Smooth muscle cell (in vitro differentiated cells): ENCODE results near the gene HORMAD2. TPM values are rescaled to one million over a fixed set of nuclear protein-coding genes. Genes with fewer than 3 reads are reported as not detected.

Source experiments
- DNase-seq: peaks from one replicate; lab custom pipeline; 2025; ENCODE audit not compliant: unreplicated experiment; lab: John Stamatoyannopoulos, UW
- H2AFZ ChIP-seq: fragments of 200-600 bp; sonication (generic); 2 replicates; pipeline ENCODE4 v1.6.0; 2016; ENCODE audit warnings: antibody characterized with exemption, low read depth, mild to moderate bottlenecking
- H3F3A ChIP-seq: fragments of 200-600 bp; sonication (generic); 2 replicates; pipeline ENCODE4 v1.6.0; 2017; ENCODE audit warnings: antibody characterized with exemption, low read depth
- H3K27ac ChIP-seq: fragments of 200-600 bp; sonication (generic); 2 replicates; pipeline ENCODE4 v1.5.1; 2016; ENCODE audit warnings: low read depth, mild to moderate bottlenecking
- H3K27me3 ChIP-seq: fragments of 200-600 bp; sonication (generic); 2 replicates; pipeline ENCODE4 v1.6.1; 2016; ENCODE audit warnings: low read depth, mild to moderate bottlenecking
- H3K36me3 ChIP-seq: fragments of 200-600 bp; sonication (generic); 2 replicates; pipeline ENCODE4 v1.5.1; 2016; ENCODE audit warnings: low read depth
- H3K4me1 ChIP-seq: fragments of 200-600 bp; sonication (generic); 2 replicates; pipeline ENCODE4 v1.5.1; 2016; ENCODE audit warnings: low read depth
- H3K4me2 ChIP-seq: fragments of 200-600 bp; sonication (generic); 2 replicates; pipeline ENCODE4 v1.6.0; 2016; ENCODE audit warnings: mild to moderate bottlenecking
- H3K4me3 ChIP-seq: fragments of 200-600 bp; sonication (generic); 2 replicates; pipeline ENCODE4 v1.5.1; 2016; ENCODE audit warnings: mild to moderate bottlenecking
- H3K79me2 ChIP-seq: fragments of 200-600 bp; sonication (generic); 2 replicates; pipeline ENCODE4 v1.6.0; 2016; ENCODE audit warnings: low read depth, mild to moderate bottlenecking
- H3K9ac ChIP-seq: fragments of 200-600 bp; sonication (generic); 2 replicates; pipeline ENCODE4 v1.6.0; 2016; ENCODE audit warnings: low read depth
- H3K9me3 ChIP-seq: fragments of 200-600 bp; sonication (generic); replicated peaks from 2 replicates; pipeline ENCODE4 v1.5.1; 2016; ENCODE audit warnings: low read depth
- H4K20me1 ChIP-seq: fragments of 200-600 bp; sonication (generic); 2 replicates; pipeline ENCODE4 v1.6.0; 2016; ENCODE audit warnings: low read depth
- CTCF ChIP-seq: fragments of 200-600 bp; sonication (generic); IDR thresholded peaks from 2 replicates; pipeline ENCODE4 v1.5.1; 2017; ENCODE audit warnings: borderline replicate concordance, mild to moderate bottlenecking, antibody characterized with exemption; ENCODE audit not compliant: insufficient read depth, poor library complexity, severe bottlenecking
- WGBS: methylation state at CpG from one replicate; pipeline ENCODE4 v1.1.7; 2016; ENCODE audit warnings: low lambda C conversion rate; 5-methylcytosine and 5-hydroxymethylcytosine counted together
- polyA plus RNA-seq: library from polyadenylated mRNA; unstranded; fragments of >200 nt; fragmentation: Nextera tagmentation; extraction: Ambion mirVana; gene quantifications from 2 replicates; pipeline ENCODE4 v1.2.1, GENCODE V29; 2016
- total RNA-seq: library from RNA; depleted of rRNA; stranded (reverse); fragments of >200 nt; gene quantifications from 2 replicates; pipeline ENCODE4 v1.2.3, GENCODE V29; 2014

Gene HORMAD2
- total and polyA plus RNA-seq, 2 experiments from 2014 or later: 1.4 TPM; not detected in 1

- TF ChIP-seq CTCF: no peak
- Histone ChIP-seq H3K4me2 (no peak overlapping the region), H3K9ac (no peak overlapping the region), H3K9me3 (peaks cover under 1% of the 10 kb centered on the region), H3K79me2 (no peaks in the 10 kb centered on the region), H3F3A (no peaks in the 10 kb centered on the region), H2AFZ (no peak overlapping the region), H3K4me3 (no peak overlapping the region), H3K27me3 (no peaks in the 10 kb centered on the region), H3K27ac (no peak overlapping the region), H4K20me1 (no peaks in the 10 kb centered on the region), H3K36me3 (no peaks in the 10 kb centered on the region), H3K4me1 (no peaks in the 10 kb centered on the region)
- no peak for DNase-seq
Measured at GRCh38 chr22:30087611-30088010, 7.3 kb downstream of the HORMAD2 start.

GRCh38 chr22:30088468-30088867 is 8.2 kb downstream of the HORMAD2 start:
- H3K4me3 ChIP-seq: no peak overlapping the region
- H3K36me3 ChIP-seq: no peaks in the 10 kb centered on the region
- H3F3A ChIP-seq: no peaks in the 10 kb centered on the region
- no peaks in the 10 kb centered on the region for H3K4me1 ChIP-seq
- H3K27me3 ChIP-seq: no peaks in the 10 kb centered on the region
- no peak overlapping the region for H3K9ac ChIP-seq
- H3K79me2 ChIP-seq: no peaks in the 10 kb centered on the region
- H4K20me1 ChIP-seq: no peaks in the 10 kb centered on the region
- H2AFZ ChIP-seq: no peak overlapping the region
- TF ChIP-seq CTCF: no peak
- no peak for DNase-seq
- no peak overlapping the region for H3K27ac ChIP-seq
- H3K4me2 ChIP-seq: no peak overlapping the region
- H3K9me3 ChIP-seq: peaks cover 3% of the 10 kb centered on the region

- Histone ChIP-seq H3K4me3 (no peak overlapping the region), H4K20me1 (no peaks in the 10 kb centered on the region), H3K4me1 (no peaks in the 10 kb centered on the region), H2AFZ (no peak overlapping the region), H3K9me3 (peaks cover 3% of the 10 kb centered on the region), H3K27ac (no peak overlapping the region), H3K27me3 (no peaks in the 10 kb centered on the region), H3K79me2 (no peaks in the 10 kb centered on the region), H3K9ac (no peak overlapping the region), H3K36me3 (no peaks in the 10 kb centered on the region), H3K4me2 (no peak overlapping the region), H3F3A (no peaks in the 10 kb centered on the region)
- no peak for TF ChIP-seq CTCF
- DNase-seq: no peak
- WGBS: 71% methylated on average over 1 of the region's 1 CpG
Measured at GRCh38 chr22:30089655-30089974, 9.4 kb downstream of the HORMAD2 start.

GRCh38 chr22:30092686-30093085 is 12.4 kb downstream of the HORMAD2 start:
- H3K36me3 ChIP-seq: no peaks in the 10 kb centered on the region
- H3K79me2 ChIP-seq: no peaks in the 10 kb centered on the region
- H3K4me1 ChIP-seq: no peaks in the 10 kb centered on the region
- no peak for TF ChIP-seq CTCF
- H3K4me3 ChIP-seq: no peak overlapping the region
- no peak overlapping the region for H2AFZ ChIP-seq
- no peak overlapping the region for H3K9ac ChIP-seq
- 74% methylated on average over 1 of the region's 1 CpG for WGBS
- no peaks in the 10 kb centered on the region for H3K27me3 ChIP-seq
- H3F3A ChIP-seq: no peaks in the 10 kb centered on the region
- H3K4me2 ChIP-seq: no peak overlapping the region
- no peaks in the 10 kb centered on the region for H4K20me1 ChIP-seq
- no peak overlapping the region for H3K27ac ChIP-seq
- peaks cover 3% of the 10 kb centered on the region for H3K9me3 ChIP-seq
- no peak for DNase-seq
